ENCODE measurements around the gene MOCS3. TPM values are rescaled to one million over a fixed set of nuclear protein-coding genes. Genes with fewer than 3 reads are reported as not detected.

MOCS3 gene
- total and polyA plus RNA-seq, 4 experiments from 2014 or later = 3.9 to 8.9 (median 6.8) TPM

DNA sequence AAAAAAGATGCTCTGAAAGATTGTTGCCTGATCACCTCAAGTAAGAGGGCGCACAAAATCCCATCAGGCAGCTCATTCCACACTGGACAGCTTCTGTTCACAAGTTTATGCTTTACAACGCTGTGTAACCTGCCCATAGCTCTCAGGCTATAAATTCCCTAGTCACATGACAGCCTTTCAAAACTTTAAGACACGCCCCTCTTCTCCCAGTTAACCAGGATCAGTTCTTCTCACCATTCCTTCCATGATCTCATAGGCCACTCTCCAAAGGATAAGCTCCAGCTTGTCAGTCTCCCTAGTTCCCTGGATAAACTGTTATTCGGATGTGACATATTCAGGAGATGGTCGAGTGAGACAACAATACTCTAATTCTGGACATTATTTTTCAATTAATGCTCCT, 42.4 kb upstream of the MOCS3 start:
- peak overlapping the region in 4 of 7 donors; percentile 0 to 84 (median 12) for H3K27ac Mint-ChIP-seq
- peaks cover 67 to 94% (median 81%) of the 10 kb centered on the region in 4 donors for H3K4me1 Mint-ChIP-seq
- Histone ChIP-seq H3K27ac (ENCODE audit: low read depth, low read length) (no peak overlapping the region), H3K27me3 (ENCODE audit: insufficient read depth, low read length) (no peaks in the 10 kb centered on the region), H3K4me3 (ENCODE audit: low read length in 2 of 2) (no peak overlapping the region), H3K9me3 (ENCODE audit: control insufficient read depth in 1 of 2, low read length in 2 of 2) (no peaks in the 10 kb centered on the region), H3K4me1 (ENCODE audit: insufficient read depth, low read length) (peaks cover 85% of the 10 kb centered on the region), H3K36me3 (ENCODE audit: insufficient read depth, low read length) (no peaks in the 10 kb centered on the region)
- no peaks in the 10 kb centered on the region for H3K9me3 Mint-ChIP-seq
- ChIA-PET CTCF (ENCODE audit: partially characterized antibody) (interaction anchor here (0.9 to 3.0 kb wide), 6 partner anchors 10 to 125 kb away, joined by 3 to 27 read pairs (median 6); partner anchors contain the start of genes ADNP and BCAS4), POLR2A (ENCODE audit: partially characterized antibody) (interaction anchor here (1.2 to 3.8 kb wide), 3 partner anchors 9 to 42 kb away, joined by 3 to 33 read pairs (median 5); partner anchors contain the start of gene ADNP)
- DNase-seq = no peak
- H3K36me3 Mint-ChIP-seq = peaks cover 4 to 30% of the 10 kb centered on the region in 2 donors
- intact Hi-C loops (cut with micrococcal nuclease) = loop anchor here (1.0 kb wide), 1 partner anchor 13 kb away; no protein-coding TSS in a partner anchor
- peak overlapping the region in 4 of 8 donors; percentile 10 to 52 (median 28) for H3K4me3 Mint-ChIP-seq
- no peaks in the 10 kb centered on the region for H3K27me3 Mint-ChIP-seq

DNA sequence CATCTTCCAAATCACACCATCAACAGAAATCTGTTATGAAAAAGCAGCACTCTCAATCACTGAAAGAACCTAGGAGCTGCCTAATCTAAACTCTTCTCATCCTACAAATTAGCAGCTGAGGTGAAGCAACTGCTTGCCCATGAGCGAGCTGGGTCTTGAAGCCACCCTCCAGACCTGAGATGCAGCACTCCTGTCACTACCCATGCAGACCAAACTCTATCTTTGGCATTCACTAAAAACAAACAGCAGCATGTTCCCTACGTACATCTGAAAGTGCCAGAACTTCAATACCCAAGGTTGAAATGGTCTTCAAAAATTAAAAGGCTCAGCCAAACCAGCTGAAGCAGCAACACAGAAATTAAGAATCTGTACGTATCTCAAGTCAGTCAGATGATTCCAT, 41.7 kb upstream of the MOCS3 start:
- Histone ChIP-seq H3K27ac (ENCODE audit: low read depth, low read length) (no peak overlapping the region), H3K4me3 (ENCODE audit: low read length in 2 of 2) (no peak overlapping the region), H3K9me3 (ENCODE audit: control insufficient read depth in 1 of 2, low read length in 2 of 2) (no peaks in the 10 kb centered on the region), H3K36me3 (ENCODE audit: insufficient read depth, low read length) (no peaks in the 10 kb centered on the region), H3K27me3 (ENCODE audit: insufficient read depth, low read length) (no peaks in the 10 kb centered on the region), H3K4me1 (ENCODE audit: insufficient read depth, low read length) (peaks cover 85% of the 10 kb centered on the region)
- ChIA-PET CTCF (ENCODE audit: partially characterized antibody) (interaction anchor here (0.9 to 3.0 kb wide), 4 partner anchors 9 to 126 kb away, joined by 3 to 27 read pairs (median 6); partner anchors contain the start of gene ADNP), POLR2A (ENCODE audit: partially characterized antibody) (interaction anchor here (1.1 to 3.8 kb wide), 4 partner anchors 9 to 41 kb away, joined by 3 to 33 read pairs (median 4); partner anchors contain the start of gene ADNP)
- Mint-ChIP-seq H3K9me3 (no peaks in the 10 kb centered on the region), H3K4me3 (peak overlapping the region in 5 of 8 donors; percentile 3 to 66 (median 32)), H3K36me3 (peaks cover 4 to 30% of the 10 kb centered on the region in 2 donors), H3K27ac (peak overlapping the region in 6 of 7 donors; percentile 5 to 71 (median 50)), H3K4me1 (peaks cover 65 to 94% (median 81%) of the 10 kb centered on the region in 4 donors), H3K27me3 (no peaks in the 10 kb centered on the region)
- intact Hi-C loops (cut with micrococcal nuclease) = loop anchor here (1.0 kb wide), 1 partner anchor 12 kb away; no protein-coding TSS in a partner anchor
- DNase-seq = no peak

DNA sequence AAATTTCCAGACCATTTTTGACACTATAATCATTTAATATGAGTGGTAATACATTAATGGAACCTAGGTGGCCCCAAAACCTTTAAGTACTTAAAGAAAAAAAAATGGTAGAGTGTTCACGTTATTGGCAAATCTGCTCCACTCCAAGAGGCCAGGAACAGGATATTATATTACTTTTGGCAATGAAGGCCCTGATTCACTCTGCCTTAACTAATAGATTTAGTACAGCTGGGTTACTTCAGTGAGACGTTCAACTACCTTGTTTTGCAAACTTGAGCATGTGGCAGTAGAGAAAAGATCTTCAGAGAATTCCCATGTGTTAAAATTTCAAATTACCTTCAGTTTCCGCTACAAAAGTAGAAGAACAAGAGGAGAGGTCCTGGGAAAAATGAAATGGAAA, 40.2 kb upstream of the MOCS3 start:
- Histone ChIP-seq H3K27me3 (ENCODE audit: insufficient read depth, low read length) (no peaks in the 10 kb centered on the region), H3K9me3 (ENCODE audit: control insufficient read depth in 1 of 2, low read length in 2 of 2) (no peaks in the 10 kb centered on the region), H3K36me3 (ENCODE audit: insufficient read depth, low read length) (no peaks in the 10 kb centered on the region), H3K27ac (ENCODE audit: low read depth, low read length) (no peak overlapping the region), H3K4me1 (ENCODE audit: insufficient read depth, low read length) (peaks cover 89% of the 10 kb centered on the region), H3K4me3 (ENCODE audit: low read length in 2 of 2) (no peak overlapping the region)
- DNase-seq = no peak
- peak overlapping the region in 3 of 8 donors; percentile 12 to 47 (median 28) for H3K4me3 Mint-ChIP-seq
- H3K9me3 Mint-ChIP-seq = no peaks in the 10 kb centered on the region
- peak overlapping the region in 6 of 7 donors; percentile 10 to 73 (median 66) for H3K27ac Mint-ChIP-seq
- intact Hi-C loops (cut with micrococcal nuclease) = no loop called here
- CTCF ChIA-PET (ENCODE audit: partially characterized antibody) = interaction anchor here (1.1 to 17.7 kb wide), 2 partner anchors 11 to 127 kb away, joined by 4 to 298 read pairs; partner anchors contain the start of gene BCAS4
- no peaks in the 10 kb centered on the region for H3K27me3 Mint-ChIP-seq
- POLR2A ChIA-PET (ENCODE audit: partially characterized antibody) = interaction anchor here (5.4 kb wide), 1 partner anchor 12 kb away, joined by 30 read pairs; the partner anchor contains the start of gene ADNP
- H3K36me3 Mint-ChIP-seq = peaks cover 7 to 33% of the 10 kb centered on the region in 2 donors
- H3K4me1 Mint-ChIP-seq = peaks cover 66 to 95% (median 82%) of the 10 kb centered on the region in 4 donors

GRCh38 chr20:50919567-50919966, 39.1 kb upstream of the MOCS3 start:
- H3K27me3 ChIP-seq (ENCODE audit: insufficient read depth, low read length) = no peaks in the 10 kb centered on the region
- no peak for DNase-seq
- H3K4me1 ChIP-seq (ENCODE audit: insufficient read depth, low read length) = peaks cover 89% of the 10 kb centered on the region
- H3K36me3 ChIP-seq (ENCODE audit: insufficient read depth, low read length) = peaks cover 6% of the 10 kb centered on the region
- Mint-ChIP-seq H3K9me3 (no peaks in the 10 kb centered on the region), H3K27ac (peak overlapping the region in 5 of 7 donors; percentile 49 to 83 (median 63)), H3K36me3 (peaks cover 7 to 27% of the 10 kb centered on the region in 2 donors), H3K4me1 (peaks cover 61 to 93% (median 77%) of the 10 kb centered on the region in 4 donors), H3K27me3 (no peaks in the 10 kb centered on the region), H3K4me3 (peak overlapping the region in 5 of 8 donors; percentile 6 to 58 (median 29))
- CTCF ChIA-PET (ENCODE audit: partially characterized antibody) = interaction anchor here (1.1 to 17.7 kb wide), 5 partner anchors 10 to 128 kb away, joined by 3 to 298 read pairs (median 4); partner anchors contain the start of gene BCAS4
- POLR2A ChIA-PET (ENCODE audit: partially characterized antibody) = interaction anchor here (5.4 kb wide), 1 partner anchor 11 kb away, joined by 30 read pairs; the partner anchor contains the start of gene ADNP
- H3K9me3 ChIP-seq (ENCODE audit: control insufficient read depth in 1 of 2, low read length in 2 of 2) = no peaks in the 10 kb centered on the region
- no peak overlapping the region for H3K27ac ChIP-seq (ENCODE audit: low read depth, low read length)
- no peak overlapping the region for H3K4me3 ChIP-seq (ENCODE audit: low read length in 2 of 2)
- intact Hi-C loops (cut with micrococcal nuclease) = no loop called here

- POLR2A ChIA-PET (ENCODE audit: partially characterized antibody) = interaction anchor here (0.6 to 5.4 kb wide), 2 partner anchors 9 to 17 kb away, joined by 3 to 30 read pairs; partner anchors contain the start of gene ADNP
- Histone ChIP-seq H3K27ac (ENCODE audit: low read depth, low read length) (no peak overlapping the region), H3K27me3 (ENCODE audit: insufficient read depth, low read length) (no peaks in the 10 kb centered on the region), H3K36me3 (ENCODE audit: insufficient read depth, low read length) (peaks cover 6% of the 10 kb centered on the region), H3K4me1 (ENCODE audit: insufficient read depth, low read length) (peaks cover 90% of the 10 kb centered on the region), H3K9me3 (ENCODE audit: control insufficient read depth in 1 of 2, low read length in 2 of 2) (no peaks in the 10 kb centered on the region), H3K4me3 (ENCODE audit: low read length in 2 of 2) (no peak overlapping the region)
- peak in 3 of 5 donors; percentile 9 to 29 (median 28) for DNase-seq
- H3K4me1 Mint-ChIP-seq = peaks cover 66 to 93% (median 80%) of the 10 kb centered on the region in 4 donors
- peaks cover 7 to 36% of the 10 kb centered on the region in 2 donors for H3K36me3 Mint-ChIP-seq
- H3K27ac Mint-ChIP-seq = peak overlapping the region; percentile 10 to 83 (median 46)
- no peaks in the 10 kb centered on the region for H3K27me3 Mint-ChIP-seq
- no peaks in the 10 kb centered on the region for H3K9me3 Mint-ChIP-seq
- intact Hi-C loops (cut with micrococcal nuclease) = no loop called here
- peak overlapping the region in 1 of 8 donors; percentile 36 for H3K4me3 Mint-ChIP-seq
- CTCF ChIA-PET (ENCODE audit: partially characterized antibody) = interaction anchor here (0.6 to 17.7 kb wide), 5 partner anchors 8 to 214 kb away, joined by 3 to 298 read pairs (median 4); partner anchors contain the start of gene BCAS4
Measured at GRCh38 chr20:50920997-50921396, 37.6 kb upstream of the MOCS3 start.

GRCh38 chr20:50921803-50922501, 36.7 kb upstream of the MOCS3 start:
- H3K36me3 Mint-ChIP-seq = peaks cover 7 to 39% of the 10 kb centered on the region in 2 donors
- Histone ChIP-seq H3K9me3 (ENCODE audit: control insufficient read depth in 1 of 2, low read length in 2 of 2) (no peaks in the 10 kb centered on the region), H3K27me3 (ENCODE audit: insufficient read depth, low read length) (no peaks in the 10 kb centered on the region), H3K4me1 (ENCODE audit: insufficient read depth, low read length) (peaks cover 89% of the 10 kb centered on the region), H3K36me3 (ENCODE audit: insufficient read depth, low read length) (peaks cover 6% of the 10 kb centered on the region), H3K4me3 (ENCODE audit: low read length in 2 of 2) (no peak overlapping the region), H3K27ac (ENCODE audit: low read depth, low read length) (peak overlapping the region; percentile 6)
- peak overlapping the region in 1 of 8 donors; percentile 15 for H3K4me3 Mint-ChIP-seq
- DNase-seq = no peak
- H3K27me3 Mint-ChIP-seq = no peaks in the 10 kb centered on the region
- H3K4me1 Mint-ChIP-seq = peaks cover 64 to 93% (median 76%) of the 10 kb centered on the region in 4 donors
- intact Hi-C loops (cut with micrococcal nuclease) = no loop called here
- H3K27ac Mint-ChIP-seq = peak overlapping the region; percentile 15 to 77 (median 47)
- CTCF ChIA-PET (ENCODE audit: partially characterized antibody) = interaction anchor here (0.7 to 17.7 kb wide), 5 partner anchors 8 to 130 kb away, joined by 3 to 298 read pairs (median 4); partner anchors contain the start of genes BCAS4, DPM1 and MOCS3
- no peaks in the 10 kb centered on the region for H3K9me3 Mint-ChIP-seq
- POLR2A ChIA-PET (ENCODE audit: partially characterized antibody) = interaction anchor here (5.4 kb wide), 1 partner anchor 8 kb away, joined by 30 read pairs; the partner anchor contains the start of gene ADNP

All from CD4-positive, alpha-beta memory T cell (primary cell).